ENCODE measurements around the gene KIAA0930.

Gene KIAA0930

GRCh38 chr22:45172881-45173585, 67.7 kb downstream of the KIAA0930 start:
- TF ChIP-seq CTCF (IDR thresholded peaks at IDR 0.05; ENCODE audit: low read depth, low read length): no peak
- H3K4me3 ChIP-seq (replicated peaks in 1 of 2; ENCODE audit: low read depth in 2 of 2, low read length in 2 of 2): no peak overlapping the region
- no peak for DNase-seq (ENCODE audit: low read depth in 2 of 2)

- H3K4me3 ChIP-seq (replicated peaks in 1 of 2; ENCODE audit: low read depth in 2 of 2, low read length in 2 of 2): no peak overlapping the region
- no peak for DNase-seq (ENCODE audit: low read depth in 2 of 2)
- TF ChIP-seq CTCF (IDR thresholded peaks at IDR 0.05; ENCODE audit: low read depth, low read length): no peak
Measured at GRCh38 chr22:45171830-45172229, 68.9 kb downstream of the KIAA0930 start.

GRCh38 chr22:45169591-45170466, 70.9 kb downstream of the KIAA0930 start:
- no peak overlapping the region for H3K4me3 ChIP-seq (replicated peaks in 1 of 2; ENCODE audit: low read depth in 2 of 2, low read length in 2 of 2)
- TF ChIP-seq CTCF (IDR thresholded peaks at IDR 0.05; ENCODE audit: low read depth, low read length): no peak
- DNase-seq (ENCODE audit: low read depth in 2 of 2): no peak

- no peak for TF ChIP-seq CTCF (IDR thresholded peaks at IDR 0.05; ENCODE audit: low read depth, low read length)
- no peak for DNase-seq (ENCODE audit: low read depth in 2 of 2)
- H3K4me3 ChIP-seq (replicated peaks in 1 of 2; ENCODE audit: low read depth in 2 of 2, low read length in 2 of 2): no peak overlapping the region
Measured at GRCh38 chr22:45166932-45167331, 73.8 kb downstream of the KIAA0930 start.

- H3K4me3 ChIP-seq (replicated peaks in 1 of 2; ENCODE audit: low read depth in 2 of 2, low read length in 2 of 2): peak overlapping the region; percentile 70 to 80
- DNase-seq (ENCODE audit: low read depth in 2 of 2): peak in 1 of 2 donors; percentile 32
- no peak for TF ChIP-seq CTCF (IDR thresholded peaks at IDR 0.05; ENCODE audit: low read depth, low read length)
Measured at GRCh38 chr22:45164270-45165088, 76.2 kb downstream of the KIAA0930 start.

GRCh38 chr22:45163451-45164269, 77.0 kb downstream of the KIAA0930 start, which contains the start of gene NUP50:
TSS of gene NUP50 (plus strand) at chr22:45163925. CDS start at chr22:45168178, 4,253 bp downstream.
- no peak for TF ChIP-seq CTCF (IDR thresholded peaks at IDR 0.05; ENCODE audit: low read depth, low read length)
- peak; percentile 96 to 98 for DNase-seq (ENCODE audit: low read depth in 2 of 2)

More at GRCh38 chr22:45163451-45164269, 77.0 kb downstream of the KIAA0930 start, which contains the start of gene NUP50:
- H3K4me3 ChIP-seq (replicated peaks in 1 of 2; ENCODE audit: low read depth in 2 of 2, low read length in 2 of 2): peak within 1 kb of the TSS; percentile 77 to 80
